Activated naive CD4-positive, alpha-beta T cell treated with anti-CD3 and anti-CD28 coated beads, Interleukin-2, amount 10 ng/mL, durations not matched to agents 7 days and 5 days (primary cell): ENCODE measurements around the gene PNRC2.
"Not testable (repeated sequence)": the region's sequence is repeated elsewhere in the genome, so short reads cannot be mapped to it uniquely, and the experiment has no call there.

Experiments used
- CTCF ChIA-PET: fragments of 350-600 bp; sonication (Branson Sonifier 250); formaldehyde crosslinking; loops from one replicate; lab custom pipeline; 2021; ENCODE audit warnings: antibody characterized with exemption; lab: Charles Lee
- DNase-seq: peaks from one replicate; pipeline ENCODE4 v3.0.0-alpha.2; 2020
- H3K27ac Mint-ChIP-seq: one replicate; pipeline ENCODE4 v1.8.0; 2021; ENCODE audit warnings: mild to moderate bottlenecking, moderate library complexity, mixed read lengths
- H3K27me3 Mint-ChIP-seq: one replicate; pipeline ENCODE4 v1.8.0; 2021; ENCODE audit warnings: mild to moderate bottlenecking, mixed read lengths
- H3K36me3 Mint-ChIP-seq: one replicate; pipeline ENCODE4 v1.8.0; 2021; ENCODE audit warnings: mixed read lengths
- H3K4me1 Mint-ChIP-seq: one replicate; pipeline ENCODE4 v1.8.0; 2021; ENCODE audit warnings: mixed read lengths
- H3K4me3 Mint-ChIP-seq: one replicate; pipeline ENCODE4 v1.8.0; 2021; ENCODE audit warnings: mild to moderate bottlenecking, moderate library complexity, mixed read lengths
- H3K9me3 Mint-ChIP-seq: one replicate; pipeline ENCODE4 v1.8.0; 2021; ENCODE audit warnings: mixed read lengths

PNRC2 gene

GRCh38 chr1:24010650-24011049 lies 51.0 kb downstream of the PNRC2 start:
- H3K4me3 Mint-ChIP-seq = no peak overlapping the region
- no peak overlapping the region for H3K27ac Mint-ChIP-seq
- peaks cover 62% of the 10 kb centered on the region for H3K27me3 Mint-ChIP-seq
- no peak for DNase-seq
- H3K36me3 Mint-ChIP-seq = no peaks in the 10 kb centered on the region
- CTCF ChIA-PET = no interaction called here
- H3K9me3 Mint-ChIP-seq = no peaks in the 10 kb centered on the region
- H3K4me1 Mint-ChIP-seq = no peaks in the 10 kb centered on the region

- H3K36me3 Mint-ChIP-seq, CTCF ChIA-PET, H3K27ac Mint-ChIP-seq, DNase-seq, H3K4me1 Mint-ChIP-seq, H3K9me3 Mint-ChIP-seq, H3K4me3 Mint-ChIP-seq: not testable (repeated sequence)
- peaks cover 52% of the 10 kb centered on the region for H3K27me3 Mint-ChIP-seq
These were observed 53.2 kb downstream of the PNRC2 start for GRCh38 chr1:24012878-24013277.
